GM18861 (cell line): ENCODE data around the gene DESI1.
"Not testable (repeated sequence)": the region's sequence is repeated elsewhere in the genome, so short reads cannot be mapped to it uniquely, and the experiment has no call there.

Source experiments
- ATAC-seq: cut with Tn5 transposase; IDR thresholded peaks from one replicate; pipeline ENCODE4 v1.9.1; 2021; ENCODE audit not compliant: unreplicated experiment

The DESI1 gene

DNA sequence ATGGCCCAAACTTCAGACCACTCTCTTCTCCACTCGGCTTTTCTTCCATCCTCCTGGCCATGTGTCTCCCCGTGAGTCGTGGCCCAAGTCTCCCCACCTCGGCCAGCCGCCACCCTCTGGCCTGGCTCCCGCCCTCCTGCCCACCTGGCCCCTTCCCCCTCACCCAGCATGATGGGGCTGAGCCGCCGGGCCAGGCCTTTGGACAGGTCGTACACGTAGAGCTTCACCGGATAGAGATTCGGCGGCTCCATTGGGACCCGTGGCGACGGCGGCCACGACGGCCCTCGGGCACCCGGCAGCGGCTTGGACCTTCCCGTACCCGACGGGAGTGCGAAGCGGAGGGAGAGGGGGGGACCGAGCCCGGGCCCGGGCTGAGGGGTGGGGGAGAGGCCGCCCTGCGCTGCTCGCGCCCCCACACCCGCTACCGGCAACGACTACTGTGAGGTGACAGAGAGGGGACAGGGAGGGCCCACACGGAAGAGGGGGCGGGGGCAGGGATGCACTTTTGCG lies at the start of gene DESI1:
DESI1 (minus strand) TSS at position 455 of the 510 bp plus-strand sequence; CDS start at position 251, 204 bp downstream.
- no peak for ATAC-seq

DNA sequence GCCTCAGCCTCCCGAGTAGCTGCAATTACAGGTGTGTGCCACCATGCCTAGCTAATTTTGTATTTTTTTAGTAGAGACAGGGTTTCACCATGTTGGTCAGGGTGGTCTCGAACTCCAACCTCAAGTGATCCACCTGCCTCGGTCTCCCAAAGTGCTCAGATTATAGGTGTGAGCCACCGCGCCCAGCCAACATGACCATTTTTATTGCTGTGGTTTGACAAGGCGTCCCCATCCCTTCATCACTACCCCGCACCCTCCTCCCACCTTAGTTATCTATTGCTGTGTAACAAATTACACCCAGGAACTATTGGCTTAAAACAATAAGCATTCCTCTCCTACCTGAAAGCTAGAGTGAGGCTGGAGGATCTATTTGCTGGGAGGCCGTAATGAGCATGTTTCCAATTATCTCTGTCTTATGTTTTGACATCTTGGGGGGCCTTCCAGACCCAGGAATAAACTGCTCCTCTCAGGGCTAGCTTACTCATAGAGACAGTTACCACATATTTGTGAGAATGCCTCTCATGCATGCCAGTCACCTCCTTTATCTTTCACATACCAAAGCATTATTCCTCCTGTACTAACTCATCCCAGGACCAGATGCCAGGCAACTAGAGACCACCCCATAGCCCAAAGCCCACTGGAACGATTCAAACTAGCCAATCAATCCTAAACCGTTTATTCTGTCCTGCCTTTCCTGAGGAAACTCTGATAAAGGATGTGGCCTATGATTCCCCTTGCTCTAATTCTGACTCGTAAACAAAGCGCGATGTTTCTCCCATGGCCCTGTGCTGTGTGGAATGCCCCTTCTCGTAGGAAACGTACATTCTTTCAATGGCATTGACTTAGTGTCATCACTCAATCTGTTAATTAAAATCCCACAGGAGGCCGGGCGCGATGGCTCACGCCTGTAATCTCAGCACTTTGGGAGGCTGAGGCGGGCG lies 48.4 kb upstream of the DESI1 start:
- ATAC-seq, result no peak

DNA sequence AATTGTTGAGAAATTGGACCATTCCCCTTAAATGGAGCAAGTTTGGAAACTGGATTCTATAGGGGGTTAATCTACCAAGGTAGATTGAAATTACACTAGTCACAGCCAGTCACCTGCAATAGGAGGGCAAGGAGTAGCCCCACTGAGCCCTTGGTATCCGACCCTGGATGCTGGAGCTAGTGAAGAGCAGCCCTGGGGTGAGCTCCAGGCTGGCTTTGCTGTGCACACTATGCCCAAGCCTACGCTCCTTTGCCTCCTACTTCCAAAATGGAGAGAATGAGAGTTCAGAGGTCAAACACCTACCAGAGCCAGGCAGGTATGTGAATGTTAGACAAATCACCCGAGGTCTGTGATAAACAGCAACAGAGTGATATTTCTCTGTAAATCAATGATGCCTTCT lies 44.1 kb upstream of the DESI1 start:
- ATAC-seq, result no peak

DNA sequence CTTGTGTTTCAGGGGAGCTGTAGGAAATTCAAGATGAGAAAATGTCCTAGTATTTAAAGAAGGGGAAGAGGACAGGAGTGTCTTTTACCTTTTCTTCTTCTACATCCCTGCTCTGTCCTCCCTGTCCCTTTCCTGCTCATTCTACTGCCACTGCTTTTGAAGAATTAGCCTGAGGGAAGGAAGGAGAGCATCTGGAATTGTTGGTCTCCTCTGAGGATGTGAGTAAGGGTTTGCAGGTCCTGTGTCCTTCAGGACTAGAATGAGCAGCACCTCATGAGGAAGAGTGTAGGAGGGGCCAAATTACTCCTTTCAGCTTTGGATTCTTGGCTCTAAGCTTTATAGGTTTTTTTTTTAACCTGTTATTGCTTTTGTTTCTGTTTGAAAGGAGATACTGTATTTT lies 43.6 kb upstream of the DESI1 start:
- ATAC-seq, result no peak

DNA sequence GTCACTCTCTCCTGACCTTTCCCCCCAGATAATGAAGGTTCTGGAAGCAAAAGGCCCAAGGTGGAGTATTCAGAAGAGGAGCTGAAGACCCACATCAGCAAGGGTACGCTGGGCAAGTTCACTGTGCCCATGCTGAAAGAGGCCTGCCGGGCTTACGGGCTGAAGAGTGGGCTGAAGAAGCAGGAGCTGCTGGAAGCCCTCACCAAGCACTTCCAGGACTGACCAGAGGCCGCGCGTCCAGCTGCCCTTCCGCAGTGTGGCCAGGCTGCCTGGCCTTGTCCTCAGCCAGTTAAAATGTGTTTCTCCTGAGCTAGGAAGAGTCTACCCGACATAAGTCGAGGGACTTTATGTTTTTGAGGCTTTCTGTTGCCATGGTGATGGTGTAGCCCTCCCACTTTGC lies 42.8 kb upstream of the DESI1 start:
- not testable (repeated sequence) for ATAC-seq

DNA sequence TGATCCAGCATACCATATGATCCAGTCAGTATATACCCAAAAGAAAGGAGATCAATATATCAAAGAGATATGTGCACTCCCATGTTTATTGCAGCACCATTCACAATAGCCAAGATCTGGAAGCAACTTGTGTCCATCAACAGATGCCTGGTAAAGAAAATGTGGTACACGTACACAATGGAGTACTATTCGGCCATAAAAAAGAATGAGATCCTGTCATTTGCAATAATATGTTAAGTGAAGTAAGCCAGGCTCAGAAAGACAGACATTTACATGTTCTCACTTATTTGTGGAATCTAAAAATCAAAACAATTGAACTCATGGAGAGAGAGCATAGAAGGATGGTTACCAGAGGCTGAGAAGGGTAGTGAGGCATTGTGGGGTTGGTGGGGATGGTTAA lies 40.9 kb upstream of the DESI1 start:
- no peak for ATAC-seq

DNA sequence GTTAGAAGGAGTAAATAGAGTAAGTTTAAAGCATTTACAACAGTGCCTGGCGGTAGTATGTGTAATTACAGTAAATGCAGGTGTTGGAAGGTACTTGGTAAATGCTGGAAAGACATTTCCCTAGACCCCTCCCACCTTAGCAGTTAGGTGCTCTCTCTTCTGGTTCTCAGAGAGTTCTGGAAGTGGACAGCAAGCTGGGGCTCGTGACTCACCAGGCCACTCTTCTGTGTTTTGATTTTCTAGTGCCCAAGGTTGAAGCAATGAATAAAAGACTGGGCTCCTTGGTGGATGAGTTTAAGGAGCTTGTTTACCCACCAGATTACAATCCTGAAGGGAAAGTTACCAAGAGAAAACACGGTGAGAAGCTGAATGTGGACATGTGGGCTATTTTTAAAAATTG lies 40.2 kb upstream of the DESI1 start:
- ATAC-seq, result no peak

DNA sequence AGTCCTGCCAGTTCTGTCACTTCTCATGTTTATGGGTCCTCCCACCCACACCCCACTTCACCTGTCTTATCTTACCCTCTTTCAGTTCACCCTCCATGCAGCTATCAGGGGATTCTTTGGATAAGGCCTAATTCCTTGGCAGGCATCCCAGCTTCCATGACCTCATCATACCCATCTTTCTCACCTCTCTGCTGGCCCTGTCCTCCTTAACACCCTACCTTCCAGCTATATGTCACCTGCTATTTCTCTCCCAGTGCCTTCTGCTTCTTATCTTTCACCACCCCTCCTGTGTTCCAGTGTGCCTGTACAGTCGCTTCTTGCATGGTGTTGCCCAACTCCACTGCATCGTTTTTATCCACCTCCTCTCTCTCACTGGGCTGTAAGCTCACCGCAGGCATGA lies 39.6 kb upstream of the DESI1 start:
- ATAC-seq, result no peak

DNA sequence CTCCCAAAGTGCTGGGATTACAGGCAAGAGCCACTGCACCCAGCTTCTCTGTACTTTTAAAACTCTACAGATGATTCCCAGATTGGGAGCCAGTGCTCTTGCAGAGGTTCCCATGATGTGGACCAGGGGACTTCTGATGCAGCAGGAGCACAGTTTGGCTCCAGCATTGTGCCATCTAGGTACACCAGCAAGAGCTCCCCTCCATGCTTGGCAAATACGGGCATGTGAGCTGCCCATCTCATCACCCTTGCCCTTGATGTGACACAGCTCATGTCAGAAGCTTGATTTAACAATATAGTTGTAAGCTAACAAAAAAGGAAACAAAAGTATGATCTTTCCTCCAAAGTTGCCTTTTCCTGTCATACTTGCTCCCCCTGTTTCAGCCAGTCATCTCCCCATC lies 39.1 kb upstream of the DESI1 start:
- no peak for ATAC-seq

DNA sequence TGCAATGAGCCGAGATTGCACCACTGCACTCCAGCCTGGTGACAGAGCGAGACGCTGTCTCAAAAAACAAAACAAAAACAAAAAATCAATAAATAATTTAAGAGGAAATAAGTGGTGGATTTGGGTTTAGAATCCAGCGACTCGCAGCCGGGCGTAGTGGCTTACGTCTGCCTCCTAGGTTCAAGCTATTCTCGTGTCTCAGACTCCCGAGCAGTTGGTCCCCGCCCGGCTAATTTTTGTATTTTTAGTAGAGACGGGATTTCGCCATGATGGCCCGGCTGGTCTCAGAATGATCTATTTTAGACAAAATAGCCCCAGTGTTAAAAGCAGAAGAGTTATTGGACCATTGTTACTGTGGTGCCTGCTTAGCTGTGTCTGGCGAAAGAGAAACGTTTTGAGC lies 38.0 kb upstream of the DESI1 start:
- ATAC-seq, result no peak

DNA sequence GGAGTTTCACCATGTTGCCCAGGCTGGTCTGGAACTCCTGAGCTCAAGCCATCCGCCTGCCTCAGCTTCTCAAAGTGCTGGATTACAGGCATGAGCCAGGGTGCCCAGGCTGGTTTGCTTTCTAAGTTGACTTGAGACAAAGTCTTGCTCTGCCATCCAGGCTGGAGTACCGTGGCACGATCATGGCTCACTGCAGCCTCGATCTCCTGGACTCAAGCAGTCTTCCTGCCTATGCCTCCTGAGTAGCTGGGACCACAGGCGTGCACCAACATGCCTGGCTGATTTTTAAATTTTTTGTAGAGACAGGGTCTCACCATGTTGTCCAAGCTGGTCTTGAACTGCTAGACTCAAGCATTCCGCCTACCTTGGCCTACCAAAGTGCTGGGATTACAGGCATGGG lies 36.9 kb upstream of the DESI1 start:
- no peak for ATAC-seq

DNA sequence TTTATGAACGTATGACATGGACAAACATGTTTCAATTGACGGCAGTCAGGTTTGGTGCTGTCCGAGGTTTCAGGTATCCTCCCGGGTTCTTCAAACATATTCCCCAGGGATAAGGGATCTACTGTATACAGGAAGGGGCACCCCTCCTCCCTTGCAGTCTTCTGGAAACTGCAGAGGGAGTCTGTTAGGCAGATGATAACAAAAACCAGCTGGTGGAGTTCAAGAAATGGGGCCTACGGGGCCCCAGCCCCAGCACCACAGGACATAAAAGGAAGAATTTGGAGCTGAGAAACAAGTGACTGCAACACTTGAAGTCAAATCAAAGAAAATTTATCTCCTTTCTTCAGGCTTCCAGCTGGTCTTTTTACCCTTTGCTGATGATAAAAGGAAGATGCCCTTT lies 35.7 kb upstream of the DESI1 start:
- ATAC-seq, result no peak

DNA sequence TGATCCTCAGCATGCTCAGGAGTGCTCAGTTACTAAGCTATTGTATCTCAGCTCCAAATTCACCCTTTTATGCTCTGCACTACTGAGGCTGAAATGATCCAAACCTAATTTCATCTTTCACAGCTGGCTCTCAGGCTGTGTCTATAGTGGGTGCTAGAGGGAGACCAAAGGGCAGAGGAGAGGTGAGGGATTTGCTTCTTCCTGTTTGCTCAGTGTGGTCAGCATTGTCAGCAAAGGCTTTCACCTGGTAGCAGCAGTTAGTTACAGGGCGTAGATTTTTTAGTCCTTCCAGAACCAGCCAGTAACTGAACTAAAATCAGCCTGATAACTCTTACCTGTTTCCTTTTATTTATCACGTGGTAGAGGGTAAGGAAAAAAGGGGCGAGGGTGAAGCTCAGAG lies 33.5 kb upstream of the DESI1 start:
- ATAC-seq, result no peak

DNA sequence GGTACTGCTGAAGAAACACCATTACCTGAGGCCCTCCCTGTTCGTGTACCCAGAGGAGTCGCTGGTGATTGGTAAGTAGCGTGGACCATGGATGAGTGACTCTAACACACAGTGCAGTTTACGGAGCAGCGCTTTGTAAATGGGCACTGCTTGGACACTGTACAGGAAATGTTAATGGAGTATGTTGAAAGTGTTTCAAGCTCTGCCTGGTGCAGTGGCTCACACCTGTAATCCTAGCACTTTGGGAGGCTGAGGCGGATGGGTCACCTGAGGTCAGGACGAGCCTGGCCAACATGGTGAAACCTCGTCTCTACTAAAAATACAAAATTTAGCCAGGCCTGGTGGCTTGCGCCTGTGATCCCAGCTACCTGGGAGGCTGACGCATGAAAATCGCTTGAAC lies 30.0 kb upstream of the DESI1 start:
- no peak for ATAC-seq

DNA sequence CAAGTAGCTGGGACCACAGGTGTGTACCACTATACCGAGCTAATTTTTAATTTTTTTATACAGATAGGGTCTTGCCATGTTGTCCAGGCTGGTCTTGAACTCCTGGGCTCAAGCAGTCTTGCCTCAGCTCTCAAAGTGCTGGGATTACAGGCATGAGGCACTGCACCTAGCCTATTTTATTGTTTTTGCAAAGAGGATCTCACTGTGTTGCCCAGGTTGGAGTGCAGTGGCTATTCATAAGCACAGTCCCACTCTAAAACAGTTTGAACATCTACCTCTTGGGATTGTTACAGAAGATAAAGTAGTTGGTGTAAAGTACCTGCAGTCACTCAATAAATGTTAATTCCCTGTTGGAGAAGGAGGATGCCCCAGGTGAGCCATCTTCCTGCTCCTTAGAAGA lies 29.4 kb upstream of the DESI1 start:
- no peak for ATAC-seq

DNA sequence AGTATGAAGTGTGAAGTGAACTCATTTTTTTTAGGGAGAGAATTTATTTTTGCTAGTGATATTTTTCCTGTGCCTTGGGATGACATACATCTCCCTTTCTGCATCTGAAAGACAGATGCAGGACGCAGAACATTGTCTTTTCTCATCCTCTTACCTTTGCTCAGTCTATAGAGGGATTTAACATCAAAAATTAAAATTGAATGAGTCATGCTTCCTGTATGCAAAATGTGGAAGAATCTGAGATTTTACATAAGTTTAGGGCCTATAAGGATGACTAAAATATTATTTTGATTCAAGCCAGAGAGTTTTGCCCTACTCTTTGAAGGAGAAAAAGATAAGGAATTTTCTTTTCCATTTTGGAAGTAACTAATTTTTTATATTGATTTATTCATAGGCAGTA lies 27.6 kb upstream of the DESI1 start:
- ATAC-seq, result no peak

DNA sequence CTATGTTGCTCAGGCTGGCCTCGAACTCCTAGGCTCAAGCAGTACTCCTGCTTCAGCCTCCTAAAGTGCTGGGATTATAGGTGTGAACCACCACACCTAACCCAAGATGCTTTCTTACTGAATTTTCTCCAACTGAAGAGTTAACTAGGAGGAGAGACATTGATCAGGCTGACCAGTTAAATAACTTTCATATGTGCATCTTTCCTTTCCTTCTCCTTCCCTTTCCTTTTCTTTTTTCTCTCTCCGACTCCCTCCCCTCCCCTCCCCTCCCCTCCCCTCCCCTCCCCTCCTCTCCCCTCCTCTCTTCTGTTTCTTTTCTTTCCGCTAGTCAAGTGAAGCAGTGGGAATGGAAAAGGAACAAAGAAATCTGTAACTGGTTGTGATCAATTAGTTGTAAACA lies 26.9 kb upstream of the DESI1 start:
- no peak for ATAC-seq

DNA sequence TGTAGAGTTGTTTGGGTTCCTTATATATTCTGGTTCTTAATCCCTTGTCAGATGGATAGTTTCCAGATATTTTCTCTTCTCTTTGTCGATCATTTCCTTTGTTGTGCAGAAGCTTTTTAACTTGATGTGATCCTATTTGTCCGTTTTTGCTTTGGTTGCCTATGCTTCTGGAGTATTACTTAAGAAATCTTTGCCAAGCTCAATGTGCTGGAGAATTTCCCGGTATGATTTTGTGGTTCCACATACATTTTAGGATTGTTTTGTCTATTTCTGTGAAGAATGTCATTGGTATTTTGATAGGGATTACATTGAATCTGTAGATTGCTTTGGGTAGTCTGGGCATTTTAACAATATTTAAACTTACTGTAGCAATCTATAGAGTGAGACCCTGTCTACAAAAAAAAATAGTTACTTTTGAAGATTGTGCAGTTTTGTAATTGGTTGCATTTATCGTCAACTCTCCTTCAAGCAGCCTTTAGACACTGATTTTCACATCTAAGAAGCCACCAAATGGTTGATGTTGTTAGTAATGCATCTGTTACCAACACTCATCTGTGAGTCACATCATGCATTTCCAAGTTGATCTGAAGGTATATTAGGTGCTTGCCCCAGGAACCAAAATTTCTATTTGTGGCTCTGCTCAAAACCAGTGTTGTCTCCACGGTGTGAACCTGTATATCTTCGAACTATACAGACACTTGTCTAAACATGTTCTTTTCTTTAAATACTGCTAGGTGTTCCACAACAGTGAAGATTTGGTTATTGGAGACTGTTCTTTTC lies 21.7 kb upstream of the DESI1 start:
- no peak for ATAC-seq

DNA sequence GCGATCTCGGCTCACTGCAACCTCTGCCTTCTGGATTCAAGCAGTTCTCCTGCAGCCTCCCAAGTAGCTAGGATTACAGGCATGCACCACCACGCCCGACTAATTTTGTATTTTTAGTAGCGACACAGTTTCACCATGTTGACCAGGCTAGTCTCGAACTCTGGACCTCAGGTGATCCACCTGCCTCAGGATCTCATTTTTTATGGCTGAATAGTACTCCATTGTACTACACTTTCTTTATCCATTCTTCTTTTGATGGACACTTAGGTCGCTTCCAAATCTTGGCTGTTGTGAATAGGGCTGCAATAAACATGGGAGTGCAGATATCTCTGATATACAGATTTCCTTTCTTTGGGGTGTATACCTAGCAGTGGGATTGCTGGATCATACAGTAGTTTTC lies 21.0 kb upstream of the DESI1 start:
- no peak for ATAC-seq

DNA sequence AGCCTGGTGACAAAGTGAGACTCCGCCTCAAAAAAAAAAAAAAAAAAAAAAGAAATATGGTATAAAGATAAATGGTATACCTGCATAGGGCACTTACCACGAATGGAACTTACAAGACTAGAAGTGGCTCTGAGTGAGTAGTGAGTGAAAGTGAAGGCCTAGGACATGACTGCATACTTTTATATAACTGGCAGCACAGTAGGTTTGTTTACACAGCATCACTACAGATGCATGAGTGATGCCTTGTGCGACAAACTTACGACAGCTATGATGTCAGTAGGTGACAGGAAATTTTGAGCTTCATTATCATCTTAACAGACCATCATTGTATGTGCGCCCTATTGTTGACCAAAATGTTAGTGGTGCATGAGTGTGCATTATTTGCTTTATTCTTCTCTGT lies 17.9 kb upstream of the DESI1 start:
- no peak for ATAC-seq

DNA sequence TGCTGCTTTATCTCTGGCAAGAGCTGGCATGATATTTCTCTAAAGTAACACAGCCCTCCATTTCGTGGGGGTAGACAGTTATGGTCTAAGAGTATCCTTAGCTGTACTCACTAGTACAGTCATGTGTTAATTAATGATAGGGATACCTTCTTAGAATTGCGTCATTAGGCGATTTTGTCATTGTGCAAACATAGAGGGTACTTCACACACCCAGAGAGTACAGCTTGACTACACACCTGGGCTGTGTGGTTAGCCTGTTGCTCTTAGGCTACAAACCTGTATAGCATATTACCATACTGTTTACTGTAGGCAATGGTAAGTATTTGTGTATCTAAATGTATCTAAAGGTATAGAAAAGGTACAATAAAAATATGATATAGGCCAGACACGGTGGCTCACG lies 17.3 kb upstream of the DESI1 start:
- no peak for ATAC-seq

DNA sequence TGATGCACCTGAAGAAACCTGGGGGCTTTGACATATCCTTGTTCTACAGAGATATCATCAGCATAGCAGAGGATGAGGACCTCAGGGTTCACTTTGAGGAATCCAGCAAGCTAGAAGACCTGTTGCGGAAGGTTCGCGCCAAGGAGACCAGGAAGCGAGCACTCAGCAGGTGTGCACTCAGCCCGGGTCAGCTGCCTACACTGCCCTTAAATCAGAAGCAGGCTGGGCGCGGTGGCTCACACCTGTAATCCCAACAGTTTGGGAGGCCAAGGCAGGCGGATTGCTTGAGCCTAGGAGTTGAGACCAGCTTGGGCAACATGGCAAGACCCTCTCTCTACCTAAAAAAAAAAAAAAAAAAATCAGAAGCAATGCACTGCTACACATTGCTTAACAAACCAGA lies 16.8 kb upstream of the DESI1 start:
- ATAC-seq, result not testable (repeated sequence)
